Duodenal mucosa (tissue), 2 donors: ENCODE data around the gene DENND5B.
"Not testable (repeated sequence)": the region's sequence is repeated elsewhere in the genome, so short reads cannot be mapped to it uniquely, and the experiment has no call there.

Experiments
- H3K27ac ChIP-seq: one replicate; pipeline ENCODE4 v1.7.0; 2013; ENCODE audit warnings: low read depth, low read length
- H3K27me3 ChIP-seq, 2 donors: one replicate each; pipeline ENCODE4 v1.7.0; 2013; ENCODE audit warnings: low read length in 2 of 2, control low read depth in 1 of 2; ENCODE audit not compliant: insufficient read depth in 2 of 2, control insufficient read depth in 1 of 2
- H3K36me3 ChIP-seq, 2 donors: one replicate each; pipeline ENCODE4 v1.7.0; 2013; ENCODE audit warnings: low read length in 2 of 2, control low read depth in 1 of 2; ENCODE audit not compliant: insufficient read depth in 2 of 2, control insufficient read depth in 1 of 2
- H3K4me1 ChIP-seq, 2 donors: one replicate each; pipeline ENCODE4 v1.7.0; 2013; ENCODE audit warnings: low read length in 2 of 2, control low read depth in 1 of 2; ENCODE audit not compliant: insufficient read depth in 2 of 2, control insufficient read depth in 1 of 2
- H3K4me3 ChIP-seq, 2 donors: one replicate each; pipeline ENCODE4 v1.7.0; 2013; ENCODE audit warnings: low read length in 2 of 2, low read depth in 1 of 2
- H3K9ac ChIP-seq, 2 donors: one replicate each; pipeline ENCODE4 v1.7.0; 2013; ENCODE audit warnings: low read length in 2 of 2, low read depth in 1 of 2
- H3K9me3 ChIP-seq, 2 donors: one replicate each; pipeline ENCODE4 v1.7.0; 2013; ENCODE audit warnings: low read length in 2 of 2, control low read depth in 1 of 2; ENCODE audit not compliant: control insufficient read depth in 1 of 2

Gene DENND5B

GRCh38 chr12:31514912-31515311 lies 76.0 kb downstream of the DENND5B start:
- H3K9me3 ChIP-seq = no peaks in the 10 kb centered on the region
- H3K4me3 ChIP-seq = no peak overlapping the region
- no peaks in the 10 kb centered on the region for H3K27me3 ChIP-seq
- no peak overlapping the region for H3K27ac ChIP-seq
- peaks cover 19 to 29% of the 10 kb centered on the region in 2 donors for H3K4me1 ChIP-seq
- H3K36me3 ChIP-seq = no peaks in the 10 kb centered on the region
- no peak overlapping the region for H3K9ac ChIP-seq

DNA sequence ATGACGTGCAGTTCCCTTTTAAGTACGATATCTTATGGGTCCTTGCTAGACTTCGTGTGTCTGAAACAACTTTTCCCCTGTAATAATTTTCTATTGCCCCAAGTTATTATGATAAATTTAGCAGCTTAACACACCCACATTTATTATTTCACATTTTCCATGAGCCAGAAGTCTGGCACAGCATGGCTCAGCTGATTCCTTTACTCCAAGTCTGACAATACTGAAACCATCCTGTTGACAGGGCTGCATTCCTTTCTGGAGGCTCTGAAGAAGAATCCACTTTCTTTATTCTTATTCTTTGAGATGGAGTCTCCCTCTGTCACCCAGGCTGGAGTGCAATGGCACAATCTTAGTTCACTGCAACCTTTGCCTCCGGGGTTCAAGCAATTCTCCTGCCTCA lies 80.9 kb downstream of the DENND5B start:
- Histone ChIP-seq H3K27ac (no peak overlapping the region), H3K4me1 (no peaks in the 10 kb centered on the region), H3K27me3 (no peaks in the 10 kb centered on the region), H3K36me3 (no peaks in the 10 kb centered on the region), H3K4me3 (no peak overlapping the region), H3K9me3 (peaks cover 0 to 1% of the 10 kb centered on the region in 2 donors), H3K9ac (no peak overlapping the region)

DNA sequence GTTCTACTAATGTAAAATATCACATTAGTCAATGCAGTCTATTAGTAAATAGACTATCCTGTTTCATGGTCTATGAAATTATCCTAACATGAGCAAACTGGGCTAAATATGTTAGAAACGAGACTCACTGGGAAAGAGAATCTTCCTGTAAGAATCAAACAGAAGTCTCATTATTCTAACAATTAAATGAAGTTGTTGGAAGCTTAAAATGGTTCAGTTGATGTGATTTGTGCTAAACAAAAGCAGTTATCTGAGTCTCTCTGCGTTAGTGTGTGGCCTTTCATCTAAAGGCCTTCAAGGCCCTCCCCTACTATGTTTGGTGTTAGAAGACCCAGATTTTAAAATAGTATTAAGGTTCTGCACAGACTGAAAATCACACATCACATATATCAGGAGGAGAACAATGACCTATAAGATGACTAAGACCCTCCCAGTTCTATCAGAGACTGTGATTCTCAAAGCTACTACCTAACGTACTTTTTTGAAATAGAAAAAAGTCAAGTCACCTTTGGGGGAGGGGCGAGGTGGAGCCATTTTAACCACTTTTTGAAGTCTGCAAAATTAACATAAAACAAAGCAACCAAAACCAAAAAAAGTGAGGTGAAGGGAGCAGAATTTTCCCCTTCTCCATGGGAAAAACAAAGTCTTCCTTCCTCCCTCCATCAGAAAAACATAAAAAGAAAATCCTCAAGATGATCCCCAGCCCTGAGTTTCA lies 82.3 kb downstream of the DENND5B start:
- Histone ChIP-seq H3K9ac (no peak overlapping the region), H3K27me3 (no peaks in the 10 kb centered on the region), H3K9me3 (peaks cover 0 to 1% of the 10 kb centered on the region in 2 donors), H3K4me1 (no peaks in the 10 kb centered on the region), H3K27ac (no peak overlapping the region), H3K4me3 (no peak overlapping the region), H3K36me3 (no peaks in the 10 kb centered on the region)

DNA sequence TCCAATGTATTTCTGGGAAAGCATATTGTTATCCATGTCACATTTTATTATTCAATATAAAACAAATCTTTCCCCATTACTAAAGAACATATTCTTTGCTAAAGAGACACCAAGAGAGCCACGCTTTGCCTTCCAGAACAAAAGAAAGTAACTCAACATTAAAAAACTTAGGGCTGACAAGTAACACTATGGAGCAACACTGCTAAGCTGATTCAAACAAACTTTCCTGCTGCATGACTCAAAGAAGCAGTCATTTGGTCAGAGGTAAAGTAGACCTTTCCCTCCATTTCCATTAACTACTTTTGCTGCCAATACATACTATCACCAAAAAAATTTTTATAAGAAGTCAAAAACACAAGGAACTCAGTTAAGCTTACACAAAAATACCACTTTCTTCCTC lies 83.0 kb downstream of the DENND5B start:
- Histone ChIP-seq H3K9me3 (peaks cover 0 to 1% of the 10 kb centered on the region in 2 donors), H3K4me3 (no peak overlapping the region), H3K27ac (no peak overlapping the region), H3K4me1 (no peaks in the 10 kb centered on the region), H3K36me3 (no peaks in the 10 kb centered on the region), H3K9ac (no peak overlapping the region), H3K27me3 (no peaks in the 10 kb centered on the region)

- no peaks in the 10 kb centered on the region for H3K4me1 ChIP-seq
- no peak overlapping the region for H3K9ac ChIP-seq
- H3K27me3 ChIP-seq = no peaks in the 10 kb centered on the region
Observed at GRCh38 chr12:31506515-31507306, 84.2 kb downstream of the DENND5B start.

GRCh38 chr12:31504625-31505222 lies 86.2 kb downstream of the DENND5B start:
- no peak overlapping the region for H3K4me3 ChIP-seq
- no peak overlapping the region for H3K27ac ChIP-seq
- H3K36me3 ChIP-seq = no peaks in the 10 kb centered on the region
- H3K9me3 ChIP-seq = peaks cover 0 to 1% of the 10 kb centered on the region in 2 donors
- no peaks in the 10 kb centered on the region for H3K4me1 ChIP-seq
- H3K27me3 ChIP-seq = no peaks in the 10 kb centered on the region
- no peak overlapping the region for H3K9ac ChIP-seq

More at GRCh38 chr12:31506515-31507306, 84.2 kb downstream of the DENND5B start:
- no peak overlapping the region for H3K4me3 ChIP-seq
- no peaks in the 10 kb centered on the region for H3K36me3 ChIP-seq
- H3K27ac ChIP-seq = no peak overlapping the region
- H3K9me3 ChIP-seq = peaks cover 0 to 1% of the 10 kb centered on the region in 2 donors

- not testable (repeated sequence) for H3K36me3 ChIP-seq, H3K27ac ChIP-seq, H3K27me3 ChIP-seq, H3K9ac ChIP-seq, H3K4me3 ChIP-seq, H3K4me1 ChIP-seq, H3K9me3 ChIP-seq
Observed at GRCh38 chr12:31501014-31501413, 89.9 kb downstream of the DENND5B start.

DNA sequence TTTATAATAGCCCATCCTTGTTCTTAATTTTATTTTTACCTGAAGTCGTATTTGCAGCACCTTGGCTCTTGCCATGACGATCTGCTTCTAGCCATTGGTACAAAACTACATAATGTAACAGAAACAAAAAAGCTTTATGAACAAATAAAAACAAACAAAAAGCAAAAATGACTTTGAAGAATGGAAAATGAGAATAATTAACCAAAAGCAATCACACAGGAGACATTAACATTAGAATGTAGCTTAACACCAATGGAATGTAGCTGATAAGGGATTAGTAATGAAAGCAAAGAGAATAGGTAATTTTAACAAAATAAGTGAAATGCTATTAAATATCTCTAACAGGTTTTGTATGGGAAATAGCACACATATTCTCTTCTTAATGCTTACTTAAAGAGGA lies 91.4 kb downstream of the DENND5B start:
- no peak overlapping the region for H3K9ac ChIP-seq
- no peaks in the 10 kb centered on the region for H3K9me3 ChIP-seq
- H3K27ac ChIP-seq = no peak overlapping the region
- H3K4me3 ChIP-seq = no peak overlapping the region
- H3K36me3 ChIP-seq = peaks cover 0 to 3% of the 10 kb centered on the region in 2 donors
- no peaks in the 10 kb centered on the region for H3K27me3 ChIP-seq
- peaks cover 3 to 5% of the 10 kb centered on the region in 2 donors for H3K4me1 ChIP-seq

- Histone ChIP-seq H3K27ac (no peak overlapping the region), H3K4me1 (peaks cover 3 to 5% of the 10 kb centered on the region in 2 donors), H3K4me3 (no peak overlapping the region), H3K27me3 (no peaks in the 10 kb centered on the region), H3K9me3 (no peaks in the 10 kb centered on the region), H3K36me3 (peaks cover 0 to 8% of the 10 kb centered on the region in 2 donors), H3K9ac (no peak overlapping the region)
Observed at GRCh38 chr12:31498424-31498823, 92.5 kb downstream of the DENND5B start.

DNA sequence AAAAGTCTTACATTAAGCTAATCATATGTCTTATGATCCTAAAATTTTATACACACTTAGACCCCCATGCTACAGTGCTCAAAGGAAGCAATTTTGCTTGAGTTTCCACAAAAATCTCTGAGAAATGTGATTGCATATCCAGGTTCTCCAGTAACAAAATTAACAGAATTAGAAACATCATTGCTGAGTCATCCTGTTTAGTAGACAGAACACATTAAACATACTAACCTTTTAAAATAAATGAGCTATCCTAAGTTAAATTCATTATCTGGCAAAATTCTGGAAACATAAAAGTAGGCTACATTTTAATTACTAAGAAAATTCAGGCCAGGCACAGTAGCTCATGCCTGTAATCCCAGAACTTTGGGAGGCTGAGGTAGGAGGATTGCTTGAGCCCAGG lies 94.7 kb downstream of the DENND5B start:
- Histone ChIP-seq H3K9me3 (no peaks in the 10 kb centered on the region), H3K9ac (no peak overlapping the region), H3K27me3 (no peaks in the 10 kb centered on the region), H3K27ac (no peak overlapping the region), H3K36me3 (peaks cover 0 to 8% of the 10 kb centered on the region in 2 donors), H3K4me1 (peaks cover 3 to 9% of the 10 kb centered on the region in 2 donors), H3K4me3 (no peak overlapping the region)
